ENCODE results near the gene PARP4. TPM values are rescaled to one million over a fixed set of nuclear protein-coding genes. Genes with fewer than 3 reads are reported as not detected.
"Not testable (repeated sequence)": the region's sequence is repeated elsewhere in the genome, so short reads cannot be mapped to it uniquely, and the experiment has no call there.

The PARP4 gene
- polyA plus RNA-seq, 4 donors, result 34.0 to 53.1 (median 48.9) TPM

- not testable (repeated sequence) for DNase-seq (ENCODE audit: low read depth in 4 of 4, low spot score in 2 of 4)
Observed at GRCh38 chr13:24380881-24381280, 131.7 kb downstream of the PARP4 start.

GRCh38 chr13:24380227-24380626, 132.4 kb downstream of the PARP4 start:
- not testable (repeated sequence) for DNase-seq (ENCODE audit: low read depth in 4 of 4, low spot score in 2 of 4)

GRCh38 chr13:24371273-24371672, 141.3 kb downstream of the PARP4 start:
- DNase-seq (ENCODE audit: low read depth in 4 of 4, low spot score in 2 of 4), result not testable (repeated sequence)

Other genes with a start within 250 kb of the PARP4 start
- gene C1QTNF9, start 203.2 kb downstream of the PARP4 start, polyA plus RNA-seq (ENCODE audit: insufficient read length in 4 of 4), result under 1 TPM; 0.32 to 0.44 (median 0.41) TPM
- gene ATP12A, start 167.6 kb upstream of the PARP4 start, polyA plus RNA-seq (ENCODE audit: insufficient read length in 4 of 4), result 10 to 100 TPM in 3 of 4 donors, 1 to 10 TPM in 1; 8.7 to 28.9 (median 21.7) TPM

Data from left renal cortex interstitium (tissue), 4 donors.